GM12891 (cell line): ENCODE measurements around the gene NEK11.

ENCODE experiments used
- POLR2A ChIP-seq: IDR thresholded peaks from 2 replicates; pipeline ENCODE4 v1.6.1; 2011; ENCODE audit warnings: low read depth, low read length, control low read depth
- TAF1 ChIP-seq: IDR thresholded peaks from 2 replicates; pipeline ENCODE4 v1.6.1; 2011; ENCODE audit warnings: low read depth, low read length, control low read depth

- TF ChIP-seq POLR2A (no peak), TAF1 (no peak)
Measured at GRCh38 chr3:131277836-131278497, 251.3 kb downstream of the NEK11 start.
